ENCODE data around the gene LIPG. TPM values are rescaled to one million over a fixed set of nuclear protein-coding genes. Genes with fewer than 3 reads are reported as not detected.

The LIPG gene
- polyA plus RNA-seq, 2 of the 4 experiments (the other 2 are of a cell fraction) = 0.36 to 0.65 TPM

DNA sequence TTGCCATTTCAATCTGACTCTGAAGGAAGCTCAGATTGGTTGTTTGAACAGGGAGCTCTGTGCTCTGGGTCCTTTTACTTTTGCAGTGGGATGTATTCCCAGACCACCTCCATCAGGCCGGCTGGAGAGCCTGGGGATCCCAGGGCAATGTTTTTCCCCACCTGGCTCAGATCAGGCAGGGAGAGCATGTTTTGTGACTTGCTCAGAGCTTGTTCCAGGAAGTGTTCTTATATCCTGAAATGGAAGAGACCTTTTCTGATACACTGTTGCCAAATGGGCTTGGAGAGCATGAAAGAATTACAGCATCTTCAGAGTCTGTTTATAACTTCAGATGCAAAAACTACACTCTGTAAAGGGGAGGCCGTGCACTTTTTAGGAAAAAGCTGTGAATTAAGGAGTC is 56.0 kb downstream of the LIPG start:
- POLR2A ChIA-PET = no interaction called here

DNA sequence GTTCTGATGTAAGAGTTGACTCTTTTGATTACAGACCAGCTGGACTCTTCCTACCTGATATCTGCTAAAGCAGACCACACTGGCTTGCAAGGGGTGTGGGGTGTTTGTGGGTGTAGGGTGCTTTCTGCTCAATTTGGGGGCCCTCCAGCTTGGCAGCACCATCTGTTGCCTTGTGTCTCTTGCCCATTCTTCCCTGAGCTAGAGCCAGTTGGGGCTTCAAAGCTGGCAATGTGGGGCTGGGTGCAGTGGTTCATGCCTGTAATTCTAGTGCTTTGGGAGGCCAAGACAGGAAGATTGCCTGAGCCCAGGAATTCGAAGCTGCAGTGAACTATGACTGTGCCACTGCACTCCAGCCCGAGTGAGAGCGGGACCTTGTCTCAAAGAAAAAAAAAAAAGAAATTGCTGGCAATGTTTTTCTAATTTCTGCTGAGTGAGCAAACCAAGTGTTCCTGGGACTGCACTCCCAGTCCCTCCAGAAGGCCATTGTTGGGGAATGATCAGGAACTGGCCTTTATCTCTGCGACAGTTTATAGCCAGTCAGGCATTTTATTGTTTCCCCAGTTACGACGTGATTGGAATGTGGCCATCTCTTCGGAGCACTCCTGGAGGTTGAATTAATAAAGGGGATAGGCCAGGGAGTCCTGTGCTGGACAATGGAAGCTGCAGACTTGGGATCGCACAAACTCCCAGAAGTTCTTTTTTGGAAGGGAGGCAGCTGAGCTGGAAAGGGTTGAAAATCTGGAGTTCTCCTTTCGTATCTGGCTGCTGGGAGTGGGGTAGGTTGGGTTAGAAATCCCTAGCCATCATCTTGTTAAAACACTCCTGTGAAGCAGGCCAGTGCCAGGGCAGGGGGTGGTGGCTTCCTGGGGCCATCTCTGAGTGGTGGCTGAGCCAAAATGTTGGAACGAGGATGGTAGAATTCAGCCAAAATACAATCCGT is 57.2 kb downstream of the LIPG start:
- no peak for ATAC-seq
- ChIA-PET CTCF (interaction anchor here (1.1 to 1.2 kb wide), 3 partner anchors 10 to 59 kb away, joined by 3 read pairs; no protein-coding TSS in a partner anchor), POLR2A (no interaction called here)
- H3K9me3 ChIP-seq = no peaks in the 10 kb centered on the region
- H3K27ac ChIP-seq = no peak overlapping the region
- H3K4me2 ChIP-seq = no peak overlapping the region
- no peak for DNase-seq (ENCODE audit: low read depth in 1 of 2, low spot score in 1 of 2)
- no peak overlapping the region for H3K4me3 ChIP-seq
- WGBS (ENCODE audit: missing lambda C conversion rate) = 82% methylated on average over 11 of the region's 11 CpGs
- H3K4me1 ChIP-seq = no peaks in the 10 kb centered on the region
- FAIRE-seq = no peak
- TF ChIP-seq MAZ (IDR thresholded peaks at IDR 0.05; ENCODE audit: borderline replicate concordance, low read depth, low read length) = no peak
- TF ChIP-seq MYC (IDR thresholded peaks at IDR 0.05; ENCODE audit: borderline replicate concordance, low read length) = no peak
- TF ChIP-seq RAD21 (conservative IDR thresholded peaks at IDR 0.05 in 1 of 2, IDR thresholded peaks at IDR 0.05 in 1 of 2) = no peak
- TF ChIP-seq HOXA7 (CRISPR knock-in tag; IDR thresholded peaks at IDR 0.05) = no peak
- no peak for TF ChIP-seq USF2 (IDR thresholded peaks at IDR 0.05)
- TF ChIP-seq RFX5 (IDR thresholded peaks at IDR 0.05) = no peak
- TF ChIP-seq ZNF302 (CRISPR knock-in tag; IDR thresholded peaks at IDR 0.05) = no peak
- no peak for TF ChIP-seq RNF2 (IDR thresholded peaks at IDR 0.05; ENCODE audit: borderline replicate concordance, low read depth)
- TF ChIP-seq ESRRA (IDR thresholded peaks at IDR 0.05; ENCODE audit: borderline replicate concordance, low read length) = no peak
- TF ChIP-seq ATOH8 (CRISPR knock-in tag; IDR thresholded peaks at IDR 0.05; ENCODE audit: low read depth) = no peak
- no peak for TF ChIP-seq TP53 (CRISPR knock-in tag; IDR thresholded peaks at IDR 0.05)
- no peak for TF ChIP-seq FOSB (CRISPR knock-in tag; IDR thresholded peaks at IDR 0.05)

More for the DNA sequence above, 56.0 kb downstream of the LIPG start:
- FAIRE-seq (no peak), ATAC-seq (no peak), DNase-seq (ENCODE audit: low read depth in 1 of 2, low spot score in 1 of 2) (no peak)
- Histone ChIP-seq H3K27ac (no peak overlapping the region), H3K4me2 (no peak overlapping the region), H3K9me3 (no peaks in the 10 kb centered on the region), H3K4me3 (no peak overlapping the region), H3K4me1 (no peaks in the 10 kb centered on the region)
- TF ChIP-seq PBX3 (IDR thresholded peaks at IDR 0.05) = no peak
- TF ChIP-seq HOXB13 (CRISPR knock-in tag; IDR thresholded peaks at IDR 0.05; ENCODE audit: low read depth) = no peak
- no peak for TF ChIP-seq HEYL (CRISPR knock-in tag; IDR thresholded peaks at IDR 0.05)
- TF ChIP-seq E2F6 (IDR thresholded peaks at IDR 0.05; ENCODE audit: borderline replicate concordance, low read depth) = no peak
- TF ChIP-seq GATA3 (IDR thresholded peaks at IDR 0.05; ENCODE audit: borderline replicate concordance) = no peak
- TF ChIP-seq, protein P1, sequence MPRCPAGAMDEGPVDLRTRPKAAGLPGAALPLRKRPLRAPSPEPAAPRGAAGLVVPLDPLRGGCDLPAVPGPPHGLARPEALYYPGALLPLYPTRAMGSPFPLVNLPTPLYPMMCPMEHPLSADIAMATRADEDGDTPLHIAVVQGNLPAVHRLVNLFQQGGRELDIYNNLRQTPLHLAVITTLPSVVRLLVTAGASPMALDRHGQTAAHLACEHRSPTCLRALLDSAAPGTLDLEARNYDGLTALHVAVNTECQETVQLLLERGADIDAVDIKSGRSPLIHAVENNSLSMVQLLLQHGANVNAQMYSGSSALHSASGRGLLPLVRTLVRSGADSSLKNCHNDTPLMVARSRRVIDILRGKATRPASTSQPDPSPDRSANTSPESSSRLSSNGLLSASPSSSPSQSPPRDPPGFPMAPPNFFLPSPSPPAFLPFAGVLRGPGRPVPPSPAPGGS (IDR thresholded peaks at IDR 0.05) = no peak
- no peak for TF ChIP-seq JUNB (IDR thresholded peaks at IDR 0.05)
- no peak for TF ChIP-seq KDM5A (IDR thresholded peaks at IDR 0.05)
- no peak for TF ChIP-seq RNF2 (IDR thresholded peaks at IDR 0.05; ENCODE audit: borderline replicate concordance, low read depth)
- no peak for TF ChIP-seq SREBF2 (IDR thresholded peaks at IDR 0.05)
- TF ChIP-seq CEBPB (IDR thresholded peaks at IDR 0.05) = no peak
- TF ChIP-seq, protein P2, sequence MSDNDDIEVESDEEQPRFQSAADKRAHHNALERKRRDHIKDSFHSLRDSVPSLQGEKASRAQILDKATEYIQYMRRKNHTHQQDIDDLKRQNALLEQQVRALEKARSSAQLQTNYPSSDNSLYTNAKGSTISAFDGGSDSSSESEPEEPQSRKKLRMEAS (IDR thresholded peaks at IDR 0.05) = no peak
- TF ChIP-seq USF2 (IDR thresholded peaks at IDR 0.05) = no peak
- TF ChIP-seq NPAS2 (CRISPR knock-in tag; IDR thresholded peaks at IDR 0.05; ENCODE audit: borderline replicate concordance) = no peak
- no peak for TF ChIP-seq CHD2 (IDR thresholded peaks at IDR 0.05; ENCODE audit: low read length, partially characterized antibody)
- TF ChIP-seq ELK1 (IDR thresholded peaks at IDR 0.05; ENCODE audit: low read depth, low read length) = no peak
- TF ChIP-seq MAFK (IDR thresholded peaks at IDR 0.05; ENCODE audit: partially characterized antibody) = no peak
- WGBS (ENCODE audit: missing lambda C conversion rate) = 44% methylated on average over 2 of the region's 2 CpGs
- CTCF ChIA-PET = interaction anchor here (1.2 kb wide), 2 partner anchors 58 to 148 kb away, joined by 3 to 6 read pairs; no protein-coding TSS in a partner anchor

Measured in A549 (cell line).